ENCODE measurements around the gene TSNAXIP1. TPM values are rescaled to one million over a fixed set of nuclear protein-coding genes. Genes with fewer than 3 reads are reported as not detected.
A peak's percentile ranks its signal among the peaks of the same experiment; 100 is the strongest.

The TSNAXIP1 gene
- total RNA-seq, 5 donors from 2014 or later (not counting 1 experiment from before 2014, with no cell fraction given) = 0.30 to 0.45 (median 0.37) TPM

DNA sequence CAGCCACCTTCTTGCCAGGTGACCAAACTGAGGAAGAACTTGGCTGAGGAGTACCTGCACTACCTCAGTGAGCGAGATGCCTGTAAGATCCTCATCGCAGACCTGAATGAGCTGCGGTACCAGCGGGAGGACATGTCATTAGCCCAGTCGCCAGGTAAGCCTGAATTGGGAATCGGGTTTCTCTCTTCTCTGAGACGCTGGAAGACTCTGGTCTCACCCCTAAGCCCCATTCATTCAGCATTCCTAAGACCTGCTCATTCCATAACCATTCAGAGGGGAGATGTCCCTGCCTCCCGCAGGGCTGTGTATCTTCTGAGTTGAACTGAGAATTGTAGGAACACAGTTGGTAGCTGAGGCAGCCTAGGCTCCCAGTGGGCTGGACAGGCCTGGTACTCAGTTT lies 18.4 kb downstream of the TSNAXIP1 start:
- Histone ChIP-seq H3K36me3 (ENCODE audit: control insufficient read depth in 2 of 2, extremely low read depth in 1 of 2, insufficient read depth in 1 of 2, low read length in 1 of 2) (peaks cover 14 to 28% of the 10 kb centered on the region in 2 donors), H3K4me3 (ENCODE audit: control insufficient read depth in 1 of 2, extremely low read depth in 1 of 2, low read length in 1 of 2) (no peak overlapping the region), H3K4me1 (ENCODE audit: control insufficient read depth in 1 of 2, extremely low read depth in 1 of 2, insufficient read depth in 2 of 2, low read length in 2 of 2) (no peaks in the 10 kb centered on the region), H3K9me3 (no peaks in the 10 kb centered on the region), H3K27ac (ENCODE audit: low read length) (no peak overlapping the region), H3K27me3 (replicated peaks in 1 of 2; ENCODE audit: control insufficient read depth in 2 of 2, extremely low read depth in 1 of 2, insufficient read depth in 2 of 2, low read length in 1 of 2) (no peaks in the 10 kb centered on the region)
- ChIA-PET POLR2A (no interaction called here), CTCF (interaction anchor here (0.6 to 1.2 kb wide), 2 partner anchors 10 to 40 kb away, joined by 4 read pairs; no protein-coding TSS in a partner anchor)
- H3K27ac Mint-ChIP-seq = no peak overlapping the region
- ATAC-seq (replicated peaks in 1 of 4) (no peak), DNase-seq (no peak)
- no peaks in the 10 kb centered on the region for H3K27me3 Mint-ChIP-seq
- WGBS (ENCODE audit: insufficient coverage) = 100% methylated on average over 6 of the region's 8 CpGs
- H3K4me1 Mint-ChIP-seq = no peaks in the 10 kb centered on the region
- no peak overlapping the region for H3K4me3 Mint-ChIP-seq
- no peaks in the 10 kb centered on the region for H3K9me3 Mint-ChIP-seq
- H3K36me3 Mint-ChIP-seq = peaks cover 12% of the 10 kb centered on the region

DNA sequence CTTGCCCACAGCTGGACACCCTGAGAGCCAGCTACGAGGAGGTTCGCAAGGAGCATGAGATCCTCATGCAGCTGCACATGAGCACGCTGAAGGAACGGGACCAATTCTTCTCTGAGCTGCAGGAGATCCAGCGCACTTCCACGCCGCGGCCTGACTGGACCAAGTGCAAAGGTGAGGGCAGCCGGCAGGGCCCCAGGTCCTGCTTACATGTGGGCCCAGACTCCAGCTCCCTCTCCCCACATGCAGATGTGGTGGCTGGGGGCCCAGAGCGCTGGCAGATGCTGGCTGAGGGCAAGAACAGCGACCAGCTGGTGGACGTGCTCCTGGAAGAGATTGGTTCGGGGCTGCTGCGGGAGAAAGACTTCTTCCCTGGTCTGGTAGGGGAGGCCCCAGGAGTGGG lies 19.2 kb downstream of the TSNAXIP1 start:
- no peak overlapping the region for H3K27ac Mint-ChIP-seq
- POLR2A ChIA-PET = interaction anchor here in 1 of 2 donors (0.5 kb wide), 1 partner anchor 259 kb away, joined by 14 read pairs; the partner anchor contains the start of gene NFATC3
- H3K9me3 Mint-ChIP-seq = no peaks in the 10 kb centered on the region

GRCh38 chr16:67828651-67829050 lies 22.0 kb downstream of the TSNAXIP1 start:
- H3K4me1 Mint-ChIP-seq = peaks cover 0 to 11% (median 10%) of the 10 kb centered on the region in 3 donors
- peaks cover 16% of the 10 kb centered on the region for H3K36me3 Mint-ChIP-seq
- CTCF ChIA-PET = interaction anchor here in 1 of 2 donors (1.5 kb wide), 1 partner anchor 12 kb away, joined by 5 read pairs; no protein-coding TSS in a partner anchor
- 94% methylated on average over 4 of the region's 4 CpGs for WGBS (ENCODE audit: insufficient coverage)
- Histone ChIP-seq H3K9me3 (no peaks in the 10 kb centered on the region), H3K36me3 (ENCODE audit: control insufficient read depth in 2 of 2, extremely low read depth in 1 of 2, insufficient read depth in 1 of 2, low read length in 1 of 2) (peaks cover 14 to 50% of the 10 kb centered on the region in 2 donors), H3K4me3 (ENCODE audit: control insufficient read depth in 1 of 2, extremely low read depth in 1 of 2, low read length in 1 of 2) (no peak overlapping the region), H3K27me3 (replicated peaks in 1 of 2; ENCODE audit: control insufficient read depth in 2 of 2, extremely low read depth in 1 of 2, insufficient read depth in 2 of 2, low read length in 1 of 2) (no peaks in the 10 kb centered on the region), H3K4me1 (ENCODE audit: control insufficient read depth in 1 of 2, extremely low read depth in 1 of 2, insufficient read depth in 2 of 2, low read length in 2 of 2) (peaks cover 5 to 14% of the 10 kb centered on the region in 2 experiments), H3K27ac (ENCODE audit: low read length) (no peak overlapping the region)
- no peak for ATAC-seq (replicated peaks in 1 of 4)
- POLR2A ChIA-PET = no interaction called here
- H3K4me3 Mint-ChIP-seq = no peak overlapping the region
- H3K9me3 Mint-ChIP-seq = no peaks in the 10 kb centered on the region
- no peaks in the 10 kb centered on the region for H3K27me3 Mint-ChIP-seq
- DNase-seq = no peak
- no peak overlapping the region for H3K27ac Mint-ChIP-seq

More for the DNA sequence above, 19.2 kb downstream of the TSNAXIP1 start:
- CTCF ChIA-PET = interaction anchor here in 1 of 2 donors (0.6 kb wide), 1 partner anchor 836 kb away, joined by 5 read pairs; no protein-coding TSS in a partner anchor
- Mint-ChIP-seq H3K4me1 (no peaks in the 10 kb centered on the region), H3K36me3 (peaks cover 15% of the 10 kb centered on the region), H3K4me3 (no peak overlapping the region), H3K27me3 (no peaks in the 10 kb centered on the region)
- H3K36me3 ChIP-seq (ENCODE audit: control insufficient read depth in 2 of 2, extremely low read depth in 1 of 2, insufficient read depth in 1 of 2, low read length in 1 of 2) = peaks cover 14 to 36% of the 10 kb centered on the region in 2 donors
- H3K9me3 ChIP-seq = no peaks in the 10 kb centered on the region
- H3K27me3 ChIP-seq (replicated peaks in 1 of 2; ENCODE audit: control insufficient read depth in 2 of 2, extremely low read depth in 1 of 2, insufficient read depth in 2 of 2, low read length in 1 of 2) = no peaks in the 10 kb centered on the region
- DNase-seq (no peak), ATAC-seq (replicated peaks in 1 of 4) (no peak)
- 96% methylated on average over 14 of the region's 14 CpGs for WGBS (ENCODE audit: insufficient coverage)
- H3K27ac ChIP-seq (ENCODE audit: low read length) = no peak overlapping the region
- H3K4me1 ChIP-seq (ENCODE audit: control insufficient read depth in 1 of 2, extremely low read depth in 1 of 2, insufficient read depth in 2 of 2, low read length in 2 of 2) = no peaks in the 10 kb centered on the region
- no peak overlapping the region for H3K4me3 ChIP-seq (ENCODE audit: control insufficient read depth in 1 of 2, extremely low read depth in 1 of 2, low read length in 1 of 2)

DNA sequence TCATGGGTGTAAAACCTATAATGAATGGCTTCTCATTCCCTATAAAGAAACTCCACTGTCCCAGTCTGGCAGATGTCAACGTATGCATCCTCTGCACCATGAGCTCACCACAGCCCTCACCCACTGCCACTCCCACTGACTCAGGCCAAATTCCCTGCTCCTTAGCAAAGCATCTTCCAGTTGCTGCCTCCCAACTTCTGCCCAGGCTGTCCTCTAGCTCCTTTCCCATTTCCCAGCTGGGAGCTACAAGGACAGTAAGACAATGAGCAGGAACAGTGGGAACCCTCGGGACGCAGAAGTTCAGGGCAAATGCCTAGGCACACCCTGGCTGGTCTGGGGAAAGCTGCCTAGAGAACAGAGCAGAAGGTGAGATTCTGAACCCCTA lies 26.3 kb downstream of the TSNAXIP1 start:
- peaks cover 0 to 16% (median 15%) of the 10 kb centered on the region in 3 donors for H3K4me1 Mint-ChIP-seq
- CTCF ChIA-PET = interaction anchor here in 1 of 2 donors (1.2 to 1.5 kb wide), 2 partner anchors 17 to 27 kb away, joined by 7 to 13 read pairs; partner anchors contain the start of genes RANBP10 and TSNAXIP1
- H3K27me3 Mint-ChIP-seq = no peaks in the 10 kb centered on the region
- Histone ChIP-seq H3K27ac (ENCODE audit: low read length) (no peak overlapping the region), H3K4me3 (ENCODE audit: control insufficient read depth in 1 of 2, extremely low read depth in 1 of 2, low read length in 1 of 2) (peak overlapping the region; percentile 72 to 74), H3K9me3 (no peaks in the 10 kb centered on the region), H3K4me1 (ENCODE audit: control insufficient read depth in 1 of 2, extremely low read depth in 1 of 2, insufficient read depth in 2 of 2, low read length in 2 of 2) (peaks cover 7 to 22% of the 10 kb centered on the region in 2 experiments), H3K27me3 (replicated peaks in 1 of 2; ENCODE audit: control insufficient read depth in 2 of 2, extremely low read depth in 1 of 2, insufficient read depth in 2 of 2, low read length in 1 of 2) (no peaks in the 10 kb centered on the region), H3K36me3 (ENCODE audit: control insufficient read depth in 2 of 2, extremely low read depth in 1 of 2, insufficient read depth in 1 of 2, low read length in 1 of 2) (peaks cover 7 to 37% of the 10 kb centered on the region in 2 donors)
- H3K9me3 Mint-ChIP-seq = no peaks in the 10 kb centered on the region
- no peak for DNase-seq
- H3K27ac Mint-ChIP-seq = peak overlapping the region in 1 of 2 donors; percentile 68
- H3K4me3 Mint-ChIP-seq = peak overlapping the region; percentile 87 to 91 (median 90)
- ATAC-seq (replicated peaks in 1 of 4) = peak in 1 of 4 experiments; percentile 1
- peaks cover 16% of the 10 kb centered on the region for H3K36me3 Mint-ChIP-seq
- 0% methylated on average over 1 of the region's 3 CpGs for WGBS (ENCODE audit: insufficient coverage)
- POLR2A ChIA-PET = interaction anchor here in 1 of 2 donors (0.6 kb wide), 1 partner anchor 191 kb away, joined by 8 read pairs; no protein-coding TSS in a partner anchor

DNA sequence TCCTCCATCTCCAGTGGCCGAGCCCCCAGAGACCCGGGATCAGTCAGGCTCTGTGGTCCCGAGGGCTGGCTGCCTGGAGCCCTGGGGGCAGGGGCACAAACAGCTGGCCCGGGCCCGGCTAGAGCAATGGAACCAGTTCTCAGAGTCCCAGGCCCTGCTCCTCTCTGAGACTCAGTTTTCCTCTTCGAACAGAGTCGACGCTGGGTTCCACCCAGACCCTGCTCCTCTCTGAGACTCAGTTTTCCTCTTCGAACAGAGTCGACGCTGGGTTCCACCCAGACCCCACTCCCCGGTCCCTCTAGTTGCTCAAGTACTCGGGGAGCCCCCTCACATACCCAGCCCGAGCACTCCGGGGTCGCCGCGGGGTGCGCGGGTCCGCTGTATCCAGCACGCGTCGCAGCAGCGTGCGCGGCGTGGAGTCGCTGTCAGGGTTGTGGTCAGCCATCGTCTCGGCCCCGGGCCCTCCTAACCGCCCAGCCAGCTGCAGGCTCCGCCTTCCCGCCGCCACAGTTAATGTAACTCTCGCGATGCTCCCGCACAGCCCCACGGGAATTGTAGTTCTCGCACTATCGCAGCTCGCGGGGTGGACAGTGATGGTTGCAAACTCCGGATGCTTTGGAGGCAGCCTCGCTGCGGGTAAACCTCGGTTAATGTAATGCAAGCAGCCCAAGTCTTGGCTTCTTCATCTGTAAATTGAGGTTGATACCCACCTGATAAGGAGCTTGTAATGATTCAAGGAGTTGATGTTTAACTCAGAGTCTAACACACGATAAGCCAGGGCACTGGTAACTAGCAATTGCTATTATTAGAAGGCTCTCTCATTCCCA lies 26.9 kb downstream of the TSNAXIP1 start:
- Histone ChIP-seq H3K27ac (ENCODE audit: low read length) (peak overlapping the region; percentile 17), H3K4me1 (ENCODE audit: control insufficient read depth in 1 of 2, extremely low read depth in 1 of 2, insufficient read depth in 2 of 2, low read length in 2 of 2) (peaks cover 7 to 22% of the 10 kb centered on the region in 2 experiments), H3K27me3 (replicated peaks in 1 of 2; ENCODE audit: control insufficient read depth in 2 of 2, extremely low read depth in 1 of 2, insufficient read depth in 2 of 2, low read length in 1 of 2) (no peaks in the 10 kb centered on the region), H3K36me3 (ENCODE audit: control insufficient read depth in 2 of 2, extremely low read depth in 1 of 2, insufficient read depth in 1 of 2, low read length in 1 of 2) (peaks cover 7 to 37% of the 10 kb centered on the region in 2 donors), H3K4me3 (ENCODE audit: control insufficient read depth in 1 of 2, extremely low read depth in 1 of 2, low read length in 1 of 2) (peak overlapping the region; percentile 72 to 74), H3K9me3 (no peaks in the 10 kb centered on the region)
- Mint-ChIP-seq H3K36me3 (peaks cover 15% of the 10 kb centered on the region), H3K27me3 (no peaks in the 10 kb centered on the region), H3K27ac (peak overlapping the region; percentile 69 to 79), H3K4me3 (peak overlapping the region; percentile 87 to 91 (median 90)), H3K4me1 (peaks cover 0 to 16% (median 15%) of the 10 kb centered on the region in 3 donors), H3K9me3 (no peaks in the 10 kb centered on the region)
- DNase-seq (peak; percentile 81 to 96 (median 91)), ATAC-seq (replicated peaks in 1 of 4) (peak; percentile 100)
- WGBS (ENCODE audit: insufficient coverage) = 0% methylated on average over 48 of the region's 49 CpGs
- ChIA-PET CTCF (interaction anchor here in 1 of 2 donors (0.5 to 1.5 kb wide), 4 partner anchors 18 to 393 kb away, joined by 3 to 13 read pairs (median 5); partner anchors contain the start of genes RANBP10 and TSNAXIP1), POLR2A (interaction anchor here in 1 of 2 donors (0.6 kb wide), 1 partner anchor 190 kb away, joined by 8 read pairs; no protein-coding TSS in a partner anchor)

- peak overlapping the region; percentile 7 for H3K27ac ChIP-seq (ENCODE audit: low read length)
Measured at GRCh38 chr16:67834242-67834614, 27.5 kb downstream of the TSNAXIP1 start.

More at GRCh38 chr16:67834242-67834614, 27.5 kb downstream of the TSNAXIP1 start:
- peak overlapping the region; percentile 87 to 91 (median 90) for H3K4me3 Mint-ChIP-seq
- H3K36me3 Mint-ChIP-seq = peaks cover 10% of the 10 kb centered on the region
- Histone ChIP-seq H3K4me3 (ENCODE audit: control insufficient read depth in 1 of 2, extremely low read depth in 1 of 2, low read length in 1 of 2) (peak overlapping the region; percentile 72 to 74), H3K36me3 (ENCODE audit: control insufficient read depth in 2 of 2, extremely low read depth in 1 of 2, insufficient read depth in 1 of 2, low read length in 1 of 2) (peaks cover 7 to 31% of the 10 kb centered on the region in 2 donors), H3K27me3 (replicated peaks in 1 of 2; ENCODE audit: control insufficient read depth in 2 of 2, extremely low read depth in 1 of 2, insufficient read depth in 2 of 2, low read length in 1 of 2) (no peaks in the 10 kb centered on the region), H3K9me3 (no peaks in the 10 kb centered on the region), H3K4me1 (ENCODE audit: control insufficient read depth in 1 of 2, extremely low read depth in 1 of 2, insufficient read depth in 2 of 2, low read length in 2 of 2) (peaks cover 7 to 22% of the 10 kb centered on the region in 2 experiments)
- CTCF ChIA-PET = interaction anchor here in 1 of 2 donors (1.0 to 1.5 kb wide), 3 partner anchors 18 to 33 kb away, joined by 3 to 13 read pairs (median 7); partner anchors contain the start of genes RANBP10 and TSNAXIP1
- H3K27me3 Mint-ChIP-seq = no peaks in the 10 kb centered on the region
- H3K9me3 Mint-ChIP-seq = no peaks in the 10 kb centered on the region
- WGBS (ENCODE audit: insufficient coverage) = 93% methylated on average over 3 of the region's 10 CpGs
- no peak for ATAC-seq (replicated peaks in 1 of 4)
- peaks cover 0 to 16% (median 15%) of the 10 kb centered on the region in 3 donors for H3K4me1 Mint-ChIP-seq
- POLR2A ChIA-PET = no interaction called here
- H3K27ac Mint-ChIP-seq = peak overlapping the region; percentile 69 to 79
- no peak for DNase-seq

Measured in T-cell (primary cell).